ENCODE measurements around the gene IMMP2L. TPM values are rescaled to one million over a fixed set of nuclear protein-coding genes. Genes with fewer than 3 reads are reported as not detected.
A peak's percentile ranks its signal among the peaks of the same experiment; 100 is the strongest.
"Not testable (repeated sequence)": the region's sequence is repeated elsewhere in the genome, so short reads cannot be mapped to it uniquely, and the experiment has no call there.

IMMP2L gene
- total RNA-seq, 2 experiments from 2014 or later, result 5.2 to 6.5 TPM

GRCh38 chr7:111074071-111074747 lies 488.1 kb downstream of the IMMP2L start:
- H3K9me3 Mint-ChIP-seq, result peaks cover 26% of the 10 kb centered on the region
- ChIA-PET POLR2A (no interaction called here), CTCF (interaction anchor here (0.6 to 1.6 kb wide), 4 partner anchors 9 to 353 kb away, joined by 3 to 6 read pairs (median 4); no protein-coding TSS in a partner anchor)
- no peak for DNase-seq
- no peaks in the 10 kb centered on the region for H3K27me3 Mint-ChIP-seq
- H3K36me3 Mint-ChIP-seq (ENCODE audit: low read depth), result peaks cover 45% of the 10 kb centered on the region
- H3K27ac Mint-ChIP-seq, result peak overlapping the region; percentile 73
- H3K4me1 Mint-ChIP-seq, result peaks cover 65% of the 10 kb centered on the region
- no peak overlapping the region for H3K4me3 Mint-ChIP-seq

DNA sequence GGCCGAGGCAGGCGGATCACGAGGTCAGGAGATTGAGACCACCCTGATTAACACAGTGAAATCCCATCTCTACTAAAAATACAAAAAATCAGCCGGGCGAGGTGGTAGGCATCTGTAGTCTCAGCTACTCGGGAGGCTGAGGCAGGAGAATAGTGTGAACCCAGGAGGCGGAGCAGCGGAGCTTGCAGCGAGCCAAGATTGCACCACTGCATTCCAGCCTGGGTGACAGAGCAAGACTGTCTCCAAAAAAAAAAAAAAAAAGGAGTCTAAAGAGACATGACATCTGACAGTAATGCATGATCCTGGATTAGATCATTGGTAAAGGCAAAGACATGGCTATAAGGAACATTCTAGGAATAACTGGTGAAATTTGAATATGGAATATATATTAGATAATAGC lies 489.6 kb downstream of the IMMP2L start:
- Mint-ChIP-seq H3K4me1 (peaks cover 67% of the 10 kb centered on the region), H3K36me3 (ENCODE audit: low read depth) (peaks cover 43% of the 10 kb centered on the region), H3K9me3 (peaks cover 26% of the 10 kb centered on the region)
- DNase-seq, H3K27ac Mint-ChIP-seq, POLR2A ChIA-PET, H3K27me3 Mint-ChIP-seq, H3K4me3 Mint-ChIP-seq: not testable (repeated sequence)
- CTCF ChIA-PET, result interaction anchor here (0.6 kb wide), 2 partner anchors 37 to 50 kb away, joined by 3 to 5 read pairs; no protein-coding TSS in a partner anchor

DNA sequence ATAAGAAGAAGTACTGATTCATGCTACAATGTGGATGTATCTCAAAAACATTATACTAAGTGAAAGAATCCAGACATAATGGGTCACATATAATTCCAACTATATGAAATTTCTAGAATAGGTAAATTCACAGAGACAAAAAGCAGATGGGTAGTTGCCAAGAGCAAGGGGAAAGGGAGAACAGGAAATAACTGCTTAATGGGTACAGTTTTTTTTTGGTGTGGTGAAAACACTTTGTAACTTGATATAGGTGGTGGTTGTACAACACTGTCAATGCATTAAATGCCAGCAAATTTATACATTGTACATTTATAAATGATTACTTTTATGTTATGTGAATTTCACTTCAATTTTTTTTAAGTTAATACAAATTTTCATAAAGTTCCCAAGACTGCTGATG lies 490.7 kb downstream of the IMMP2L start:
- H3K27ac Mint-ChIP-seq, result peak overlapping the region; percentile 71
- peaks cover 44% of the 10 kb centered on the region for H3K36me3 Mint-ChIP-seq (ENCODE audit: low read depth)
- ChIA-PET POLR2A (no interaction called here), CTCF (no interaction called here)
- no peak for DNase-seq
- H3K4me3 Mint-ChIP-seq, result no peak overlapping the region
- peaks cover 60% of the 10 kb centered on the region for H3K4me1 Mint-ChIP-seq
- H3K27me3 Mint-ChIP-seq, result no peaks in the 10 kb centered on the region
- H3K9me3 Mint-ChIP-seq, result peaks cover 34% of the 10 kb centered on the region

DNA sequence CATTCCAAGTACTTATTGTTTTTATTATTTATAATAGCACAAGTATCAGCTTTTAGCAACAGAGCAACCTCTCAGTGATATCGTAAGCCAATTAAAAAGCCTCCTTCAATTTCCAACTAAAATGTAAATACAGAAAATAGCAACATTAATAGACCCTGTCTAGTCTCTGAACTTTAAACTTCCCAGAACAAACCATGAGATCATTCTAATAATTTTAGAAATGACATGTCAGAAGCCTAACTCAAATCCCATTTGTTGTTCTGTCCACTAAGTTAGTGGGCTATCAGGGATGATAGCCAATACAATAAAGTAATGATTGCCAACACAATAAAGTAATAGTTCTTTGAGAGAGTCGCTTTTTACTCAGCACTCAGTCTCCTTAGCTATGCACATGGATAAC lies 493.7 kb downstream of the IMMP2L start:
- DNase-seq, result no peak
- H3K36me3 Mint-ChIP-seq (ENCODE audit: low read depth), result peaks cover 36% of the 10 kb centered on the region
- H3K4me1 Mint-ChIP-seq, result peaks cover 35% of the 10 kb centered on the region
- POLR2A ChIA-PET, result no interaction called here
- no peak overlapping the region for H3K4me3 Mint-ChIP-seq
- no peaks in the 10 kb centered on the region for H3K27me3 Mint-ChIP-seq
- CTCF ChIA-PET, result no interaction called here
- peaks cover 33% of the 10 kb centered on the region for H3K9me3 Mint-ChIP-seq
- H3K27ac Mint-ChIP-seq, result no peak overlapping the region

- peaks cover 32% of the 10 kb centered on the region for H3K9me3 Mint-ChIP-seq
- no peak overlapping the region for H3K4me3 Mint-ChIP-seq
- no peak for DNase-seq
- H3K4me1 Mint-ChIP-seq, result peaks cover 26% of the 10 kb centered on the region
- peaks cover 36% of the 10 kb centered on the region for H3K36me3 Mint-ChIP-seq (ENCODE audit: low read depth)
- no peak overlapping the region for H3K27ac Mint-ChIP-seq
- H3K27me3 Mint-ChIP-seq, result no peaks in the 10 kb centered on the region
- ChIA-PET CTCF (interaction anchor here (1.0 kb wide), 1 partner anchor 13 kb away, joined by 3 read pairs; no protein-coding TSS in a partner anchor), POLR2A (no interaction called here)
These were observed 494.6 kb downstream of the IMMP2L start for GRCh38 chr7:111067682-111068081.

GRCh38 chr7:111067251-111067650 lies 495.0 kb downstream of the IMMP2L start:
- CTCF ChIA-PET, result interaction anchor here (1.0 kb wide), 1 partner anchor 13 kb away, joined by 3 read pairs; no protein-coding TSS in a partner anchor
- no peak for DNase-seq
- Mint-ChIP-seq H3K36me3 (ENCODE audit: low read depth) (peaks cover 35% of the 10 kb centered on the region), H3K27me3 (no peaks in the 10 kb centered on the region), H3K27ac (no peak overlapping the region), H3K9me3 (peaks cover 35% of the 10 kb centered on the region), H3K4me3 (no peak overlapping the region), H3K4me1 (peaks cover 25% of the 10 kb centered on the region)
- POLR2A ChIA-PET, result no interaction called here

DNA sequence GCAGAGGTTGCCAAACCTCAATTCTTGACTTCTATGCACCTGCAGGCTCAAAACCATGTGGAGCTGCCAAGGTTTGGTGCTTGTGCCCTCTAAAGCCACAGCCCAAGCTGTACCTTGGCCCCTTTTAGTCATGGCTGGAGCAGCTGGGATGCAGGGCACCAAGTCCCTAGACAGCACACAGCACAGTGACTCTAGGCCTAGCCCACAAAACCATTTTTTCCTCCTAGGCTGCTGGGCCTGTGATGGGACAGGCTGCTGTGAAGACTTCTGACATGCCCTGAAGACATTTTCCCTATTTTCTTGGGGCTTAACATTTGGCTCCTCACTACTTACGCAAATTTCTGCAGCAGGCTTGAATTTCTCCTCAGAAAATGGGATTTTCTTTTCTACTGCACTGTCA lies 499.1 kb downstream of the IMMP2L start:
- H3K9me3 Mint-ChIP-seq, result peaks cover 53% of the 10 kb centered on the region
- no peak for DNase-seq
- no peaks in the 10 kb centered on the region for H3K27me3 Mint-ChIP-seq
- ChIA-PET POLR2A (no interaction called here), CTCF (no interaction called here)
- peaks cover 8% of the 10 kb centered on the region for H3K4me1 Mint-ChIP-seq
- H3K36me3 Mint-ChIP-seq (ENCODE audit: low read depth), result peaks cover 41% of the 10 kb centered on the region
- H3K27ac Mint-ChIP-seq, result no peak overlapping the region
- H3K4me3 Mint-ChIP-seq, result no peak overlapping the region

DNA sequence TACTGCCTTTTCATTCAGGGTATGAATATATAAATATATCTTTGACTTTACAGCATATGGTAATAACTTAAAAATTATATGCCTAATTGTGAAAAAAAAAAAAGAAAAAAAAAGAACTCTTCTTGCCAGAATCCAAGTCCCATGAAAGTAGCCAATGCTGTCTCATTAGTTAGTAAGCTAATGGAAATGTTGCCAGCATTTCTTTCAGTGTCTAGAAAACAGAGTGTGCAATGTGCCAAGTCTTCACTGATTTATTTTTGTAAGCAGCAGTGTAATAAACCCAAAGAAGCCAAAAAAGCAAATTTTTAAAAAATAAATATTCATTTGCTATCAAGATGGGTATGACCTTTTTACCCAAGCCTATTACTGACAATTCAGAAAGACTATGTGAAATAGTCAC lies 502.5 kb downstream of the IMMP2L start:
- Mint-ChIP-seq H3K4me1 (peaks cover 19% of the 10 kb centered on the region), H3K27ac (no peak overlapping the region), H3K4me3 (no peak overlapping the region), H3K36me3 (ENCODE audit: low read depth) (peaks cover 33% of the 10 kb centered on the region), H3K27me3 (no peaks in the 10 kb centered on the region), H3K9me3 (peaks cover 41% of the 10 kb centered on the region)
- DNase-seq, result no peak
- POLR2A ChIA-PET, result no interaction called here
- CTCF ChIA-PET, result interaction anchor here (0.7 to 0.9 kb wide), 3 partner anchors 9 to 499 kb away, joined by 3 to 5 read pairs (median 3); no protein-coding TSS in a partner anchor

DNA sequence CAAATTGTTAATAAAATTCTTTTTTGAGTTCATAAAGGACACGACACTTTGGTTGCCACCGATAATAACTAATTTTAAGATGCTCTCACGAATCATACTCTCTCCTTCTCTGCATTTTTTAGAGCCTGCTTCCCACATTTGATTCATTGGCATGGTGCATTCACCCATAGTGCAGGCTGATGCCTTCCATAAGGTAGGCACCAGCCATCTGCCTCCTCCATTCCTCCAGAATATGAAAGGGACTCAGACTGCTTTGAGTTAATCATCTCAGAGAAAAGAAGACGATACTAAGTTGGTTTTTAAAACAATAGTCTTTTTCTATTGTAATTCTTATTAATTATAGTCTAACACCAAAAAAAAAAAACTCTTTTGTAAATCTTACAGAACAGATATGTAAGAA lies 505.2 kb downstream of the IMMP2L start:
- POLR2A ChIA-PET, result no interaction called here
- no peak for DNase-seq
- H3K27me3 Mint-ChIP-seq, result no peaks in the 10 kb centered on the region
- peaks cover 30% of the 10 kb centered on the region for H3K4me1 Mint-ChIP-seq
- no peak overlapping the region for H3K27ac Mint-ChIP-seq
- peaks cover 28% of the 10 kb centered on the region for H3K9me3 Mint-ChIP-seq
- H3K4me3 Mint-ChIP-seq, result no peak overlapping the region
- peaks cover 16% of the 10 kb centered on the region for H3K36me3 Mint-ChIP-seq (ENCODE audit: low read depth)
- CTCF ChIA-PET, result no interaction called here

GRCh38 chr7:111056371-111056770 lies 505.9 kb downstream of the IMMP2L start:
- DNase-seq, result no peak
- peaks cover 22% of the 10 kb centered on the region for H3K9me3 Mint-ChIP-seq
- peaks cover 12% of the 10 kb centered on the region for H3K36me3 Mint-ChIP-seq (ENCODE audit: low read depth)
- ChIA-PET POLR2A (no interaction called here), CTCF (interaction anchor here (0.8 kb wide), 1 partner anchor 14 kb away, joined by 3 read pairs; no protein-coding TSS in a partner anchor)
- H3K27me3 Mint-ChIP-seq, result no peaks in the 10 kb centered on the region
- H3K27ac Mint-ChIP-seq, result no peak overlapping the region
- H3K4me1 Mint-ChIP-seq, result peaks cover 32% of the 10 kb centered on the region
- H3K4me3 Mint-ChIP-seq, result no peak overlapping the region

DNA sequence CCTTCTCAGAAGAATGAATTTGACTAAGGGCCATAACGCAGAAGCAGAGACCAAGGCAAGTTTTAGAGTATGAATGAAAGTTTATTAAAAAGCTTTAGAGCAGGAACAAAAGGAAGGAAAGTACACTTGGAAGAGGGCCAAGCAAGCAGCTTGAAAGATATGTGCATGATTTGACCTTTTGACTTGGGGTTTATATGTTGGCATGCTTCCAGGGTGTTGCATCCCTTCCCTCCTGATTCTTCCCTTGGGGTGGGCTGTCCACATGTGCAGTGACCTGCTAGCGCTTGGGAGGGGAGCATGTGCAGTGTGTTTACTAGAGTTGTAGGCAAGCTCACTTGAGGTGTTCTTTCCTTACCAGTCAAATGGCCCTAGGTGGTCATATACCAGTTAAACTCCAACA lies 509.3 kb downstream of the IMMP2L start:
- ChIA-PET CTCF (no interaction called here), POLR2A (no interaction called here)
- no peak overlapping the region for H3K27ac Mint-ChIP-seq

DNA sequence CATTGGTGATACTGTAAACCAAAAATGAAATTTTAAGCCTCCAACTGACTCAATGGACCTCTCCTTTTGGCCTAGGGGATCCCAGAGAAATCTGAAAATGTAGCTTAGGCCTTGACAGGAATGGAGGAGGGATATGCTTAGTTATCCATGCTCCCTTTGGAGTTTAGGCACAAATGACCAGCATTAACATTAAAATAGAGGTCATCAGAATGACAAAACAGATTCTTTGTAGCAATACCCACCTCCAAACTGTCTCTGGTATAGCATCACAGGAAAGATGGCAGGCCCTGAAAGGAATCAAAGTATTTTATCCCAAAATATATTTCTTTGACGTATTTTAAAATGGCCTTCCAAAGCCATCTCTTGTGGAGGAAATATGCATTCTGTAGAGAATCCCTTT lies 510.5 kb downstream of the IMMP2L start:
- peaks cover 18% of the 10 kb centered on the region for H3K36me3 Mint-ChIP-seq (ENCODE audit: low read depth)
- no peak overlapping the region for H3K27ac Mint-ChIP-seq
- no peaks in the 10 kb centered on the region for H3K27me3 Mint-ChIP-seq
- no peak for DNase-seq
- peaks cover 13% of the 10 kb centered on the region for H3K9me3 Mint-ChIP-seq
- POLR2A ChIA-PET, result no interaction called here
- no peak overlapping the region for H3K4me3 Mint-ChIP-seq
- H3K4me1 Mint-ChIP-seq, result peaks cover 33% of the 10 kb centered on the region
- CTCF ChIA-PET, result no interaction called here

More for the DNA sequence above, 509.3 kb downstream of the IMMP2L start:
- H3K4me3 Mint-ChIP-seq, result no peak overlapping the region
- H3K27me3 Mint-ChIP-seq, result no peaks in the 10 kb centered on the region
- peaks cover 40% of the 10 kb centered on the region for H3K4me1 Mint-ChIP-seq
- H3K36me3 Mint-ChIP-seq (ENCODE audit: low read depth), result peaks cover 14% of the 10 kb centered on the region
- H3K9me3 Mint-ChIP-seq, result peaks cover 15% of the 10 kb centered on the region
- DNase-seq, result no peak

- Mint-ChIP-seq H3K4me1 (peaks cover 33% of the 10 kb centered on the region), H3K36me3 (ENCODE audit: low read depth) (peaks cover 18% of the 10 kb centered on the region), H3K27me3 (no peaks in the 10 kb centered on the region), H3K27ac (no peak overlapping the region), H3K9me3 (peaks cover 13% of the 10 kb centered on the region), H3K4me3 (no peak overlapping the region)
- no peak for DNase-seq
- ChIA-PET POLR2A (no interaction called here), CTCF (interaction anchor here (0.6 kb wide), 1 partner anchor 9 kb away, joined by 3 read pairs; no protein-coding TSS in a partner anchor)
These were observed 511.3 kb downstream of the IMMP2L start for GRCh38 chr7:111050875-111051416.

All from activated CD4-positive, alpha-beta T cell treated with anti-CD3 and anti-CD28 coated beads, Interleukin-2, amount 10 ng/mL, durations not matched to agents 7 days and 5 days (primary cell).